CD4-positive, alpha-beta T cell treated with Interleukin-12 subunit alpha and Interleukin-12 subunit beta, for 1 hour (primary cell): Measurements from ENCODE around the gene MRPL40.
A peak's percentile ranks its signal among the peaks of the same experiment; 100 is the strongest.
"Not testable (repeated sequence)": the region's sequence is repeated elsewhere in the genome, so short reads cannot be mapped to it uniquely, and the experiment has no call there.

Source experiments
- DNase-seq: peaks from one replicate; pipeline ENCODE4 v3.0.0-alpha.2; 2020

MRPL40 gene

GRCh38 chr22:19442166-19442565, 9.8 kb downstream of the MRPL40 start:
- no peak for DNase-seq

DNA sequence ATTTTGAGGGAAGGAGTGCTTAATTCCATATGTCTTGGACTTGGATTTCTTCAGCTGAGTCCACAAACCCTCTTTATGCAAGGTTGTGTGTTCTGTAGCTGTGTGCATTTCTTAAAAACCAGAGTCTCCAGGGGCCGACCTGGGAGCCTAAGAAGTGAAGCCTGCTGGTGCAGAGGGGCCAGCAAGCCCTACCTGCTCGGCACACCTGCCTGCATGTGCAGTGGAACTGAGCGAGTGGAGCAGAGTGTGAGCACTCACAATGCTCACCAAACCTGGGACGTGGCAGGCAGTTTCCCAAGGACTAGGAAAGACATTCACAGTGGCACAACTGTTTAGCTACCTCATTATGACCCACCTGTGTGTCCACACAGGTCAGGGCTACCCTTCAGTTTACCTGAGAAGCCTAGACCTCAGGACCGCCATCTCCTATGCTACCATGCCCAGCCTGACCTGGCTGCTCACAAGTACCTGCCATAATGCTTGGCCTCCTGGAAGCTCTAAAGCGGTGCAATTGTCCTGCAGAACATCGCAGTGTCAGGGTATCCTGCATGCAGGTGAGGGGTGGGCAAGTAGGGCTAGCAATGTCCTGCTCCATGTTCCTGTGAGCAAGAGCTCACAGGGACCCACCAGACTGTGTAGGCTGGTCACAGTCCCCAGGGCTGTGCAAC, 11.3 kb downstream of the MRPL40 start:
- DNase-seq: no peak

- DNase-seq: not testable (repeated sequence)
Measured at GRCh38 chr22:19445279-19445982, 13.1 kb downstream of the MRPL40 start.

DNA sequence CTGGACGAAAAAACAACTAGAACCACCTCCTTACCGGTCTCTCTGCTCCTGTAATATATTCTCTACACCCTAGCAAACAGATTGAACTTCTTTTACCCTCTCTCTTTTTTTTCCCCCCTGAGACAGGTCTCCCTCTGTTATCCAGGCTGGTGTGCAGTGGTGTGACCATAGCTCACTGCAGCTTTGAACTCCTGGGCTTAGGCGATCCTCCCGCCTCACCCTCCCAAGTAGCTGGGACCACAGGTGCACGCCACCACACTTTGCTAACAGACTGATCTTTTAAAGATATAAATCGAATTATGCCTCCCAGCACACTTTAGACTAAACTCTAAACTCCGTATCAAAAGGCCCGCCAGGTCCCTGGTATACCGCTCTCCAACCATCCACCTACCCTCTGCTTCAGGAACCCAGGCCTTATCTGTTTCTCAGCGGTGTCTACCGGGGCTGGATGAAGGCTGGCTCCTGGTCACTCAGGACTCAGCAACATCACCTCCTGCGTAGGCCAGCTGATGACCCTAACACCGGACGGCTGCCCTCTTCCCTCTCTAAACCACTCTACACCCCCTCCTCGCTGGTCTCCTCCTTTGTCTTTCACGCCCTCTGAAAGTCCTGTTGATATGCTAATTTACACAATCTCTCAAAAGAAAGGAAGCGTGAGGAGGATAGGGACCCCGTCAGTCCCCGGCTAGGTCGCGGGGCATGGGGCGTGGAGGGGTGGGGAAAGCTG, 14.4 kb downstream of the MRPL40 start:
- DNase-seq: no peak

- peak; percentile 95 for DNase-seq
Measured at GRCh38 chr22:19447330-19448075, 15.2 kb downstream of the MRPL40 start, which contains the start of gene C22orf39. C22orf39 (minus strand) TSS chr22:19447711; CDS start chr22:19447688, 23 bp downstream.

DNA sequence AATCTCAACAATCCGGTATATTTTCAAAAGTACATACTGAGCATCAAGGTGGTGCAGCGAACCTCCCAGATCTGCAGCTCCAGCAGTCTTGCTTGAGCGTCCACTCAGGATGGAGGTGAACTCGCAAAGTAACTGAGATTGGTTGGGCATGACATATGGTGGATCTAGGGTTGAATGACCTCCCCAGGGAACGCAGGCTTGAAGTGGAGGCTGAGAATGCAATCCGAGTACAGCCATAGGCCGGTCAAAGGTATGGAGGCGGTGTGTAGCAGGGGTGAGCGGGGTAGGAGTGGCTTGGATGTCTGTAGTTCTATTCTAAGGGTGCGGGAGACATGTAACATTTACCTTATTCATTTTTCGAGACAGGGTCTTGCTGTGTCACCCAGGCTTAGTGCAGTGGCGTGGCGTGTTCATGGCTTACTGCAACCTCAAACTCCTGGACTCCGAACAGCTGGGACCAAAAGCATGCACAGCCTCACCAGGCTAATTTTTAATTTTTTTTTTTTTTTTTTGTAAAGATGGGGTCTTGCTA, 15.8 kb downstream of the MRPL40 start:
- peak; percentile 24 for DNase-seq

DNA sequence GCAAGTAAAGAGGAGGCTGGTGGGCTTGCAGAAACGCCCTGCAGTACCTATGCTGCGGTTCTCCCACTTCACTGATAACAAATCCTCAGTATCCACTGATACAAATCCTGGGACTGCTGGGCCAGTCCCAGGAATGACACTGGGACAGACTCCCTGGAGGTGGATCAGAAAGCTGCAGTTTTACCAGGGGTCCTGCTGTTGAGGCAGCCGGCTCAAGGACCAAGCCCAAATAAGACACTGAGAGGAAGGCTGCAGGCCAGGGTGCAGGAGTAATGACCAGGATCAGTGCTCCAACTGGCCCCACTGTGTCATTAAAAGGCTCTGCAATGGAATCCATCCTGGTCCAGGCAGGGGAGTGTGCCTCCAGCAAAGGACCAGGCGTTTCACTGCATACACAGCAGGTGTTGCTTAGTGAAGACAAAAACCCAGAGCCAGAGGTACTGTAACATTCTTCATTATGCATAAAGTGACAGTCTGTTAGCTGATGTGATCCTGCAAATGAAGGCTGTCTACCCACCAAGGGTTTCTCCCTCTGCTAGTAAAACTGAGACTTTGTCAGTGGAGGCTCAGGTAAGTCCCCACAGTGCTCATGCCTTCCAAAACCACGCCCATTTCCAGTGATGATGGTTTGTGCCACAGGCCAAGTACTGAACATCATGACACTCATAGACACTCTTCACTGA, 16.5 kb downstream of the MRPL40 start:
- DNase-seq: no peak

DNA sequence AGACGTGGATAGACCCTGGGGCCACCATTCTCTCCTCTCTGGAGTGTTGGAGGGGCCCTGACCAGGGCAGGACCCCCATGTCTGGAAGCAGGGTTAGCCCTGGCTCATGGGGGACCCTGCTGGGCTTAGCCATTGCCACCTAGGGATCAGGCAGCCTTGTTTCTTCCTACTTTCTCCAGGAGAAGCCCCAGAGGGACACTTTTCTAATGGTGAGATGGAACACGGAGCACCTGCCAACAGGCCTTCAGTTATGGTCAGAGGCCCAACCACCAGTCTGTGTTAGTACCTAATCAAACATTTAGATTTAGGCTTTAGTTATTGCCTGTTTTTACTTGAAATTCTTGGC, 17.1 kb downstream of the MRPL40 start:
- DNase-seq: no peak

- no peak for DNase-seq
Measured at GRCh38 chr22:19450363-19451175, 18.2 kb downstream of the MRPL40 start.

GRCh38 chr22:19451570-19451969, 19.2 kb downstream of the MRPL40 start:
- no peak for DNase-seq

DNA sequence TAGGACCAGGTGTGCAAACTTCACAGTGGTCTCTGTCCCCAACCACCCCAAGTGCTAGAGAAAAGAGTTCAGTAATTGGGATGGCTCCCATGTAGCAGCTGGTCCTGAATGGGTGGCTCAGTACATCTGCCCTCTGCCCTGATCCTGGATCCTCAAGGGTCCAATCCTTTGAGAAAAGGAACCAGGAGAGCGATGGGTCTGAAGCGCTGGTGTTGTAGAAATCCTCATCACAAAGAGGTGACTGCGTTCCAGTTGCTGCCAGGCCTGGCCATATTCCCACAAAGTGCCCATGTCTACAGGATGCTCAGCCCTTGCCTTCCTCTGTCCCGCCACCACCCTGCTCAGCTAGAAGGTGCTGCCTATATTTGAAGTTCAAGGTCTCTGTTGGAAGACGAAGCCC, 21.4 kb downstream of the MRPL40 start:
- no peak for DNase-seq

DNA sequence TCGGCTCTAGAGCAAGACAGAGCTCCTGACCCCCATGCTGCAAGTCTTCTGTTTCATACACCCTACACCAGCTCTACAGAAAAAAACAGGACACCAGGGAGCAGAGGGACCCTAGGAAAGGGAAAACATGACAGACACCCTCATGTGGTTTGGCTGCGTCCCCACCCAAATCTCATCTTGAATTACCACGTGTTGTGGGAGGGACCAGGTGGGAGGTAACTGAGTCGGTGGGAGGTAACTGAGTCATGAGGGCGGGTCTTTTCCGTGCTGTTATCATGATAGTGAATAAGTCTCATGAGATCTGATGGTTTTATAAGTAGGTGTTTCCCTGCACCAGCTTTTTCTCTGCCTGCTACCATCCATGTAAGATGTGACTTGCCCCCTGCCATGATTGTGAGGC, 21.8 kb downstream of the MRPL40 start:
- no peak for DNase-seq

DNA sequence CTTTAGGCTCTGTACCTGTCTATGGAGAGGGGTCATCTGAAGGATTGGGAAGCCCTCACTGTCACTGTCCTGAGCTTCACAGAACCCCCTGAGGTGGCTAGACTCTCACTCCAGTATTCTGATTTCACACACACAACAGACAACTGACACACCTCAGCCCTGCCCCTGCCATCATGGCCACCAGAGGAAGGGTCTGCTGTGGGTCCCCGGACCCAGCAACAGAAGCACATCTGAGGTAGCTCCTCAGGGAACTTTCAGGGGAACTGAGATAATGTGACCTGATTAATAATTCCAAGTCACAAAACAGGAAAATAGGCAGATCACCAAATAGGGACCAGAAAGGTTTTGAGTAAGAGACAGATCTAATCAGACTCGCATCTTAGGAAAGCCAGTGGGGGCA, 22.7 kb downstream of the MRPL40 start:
- no peak for DNase-seq

DNA sequence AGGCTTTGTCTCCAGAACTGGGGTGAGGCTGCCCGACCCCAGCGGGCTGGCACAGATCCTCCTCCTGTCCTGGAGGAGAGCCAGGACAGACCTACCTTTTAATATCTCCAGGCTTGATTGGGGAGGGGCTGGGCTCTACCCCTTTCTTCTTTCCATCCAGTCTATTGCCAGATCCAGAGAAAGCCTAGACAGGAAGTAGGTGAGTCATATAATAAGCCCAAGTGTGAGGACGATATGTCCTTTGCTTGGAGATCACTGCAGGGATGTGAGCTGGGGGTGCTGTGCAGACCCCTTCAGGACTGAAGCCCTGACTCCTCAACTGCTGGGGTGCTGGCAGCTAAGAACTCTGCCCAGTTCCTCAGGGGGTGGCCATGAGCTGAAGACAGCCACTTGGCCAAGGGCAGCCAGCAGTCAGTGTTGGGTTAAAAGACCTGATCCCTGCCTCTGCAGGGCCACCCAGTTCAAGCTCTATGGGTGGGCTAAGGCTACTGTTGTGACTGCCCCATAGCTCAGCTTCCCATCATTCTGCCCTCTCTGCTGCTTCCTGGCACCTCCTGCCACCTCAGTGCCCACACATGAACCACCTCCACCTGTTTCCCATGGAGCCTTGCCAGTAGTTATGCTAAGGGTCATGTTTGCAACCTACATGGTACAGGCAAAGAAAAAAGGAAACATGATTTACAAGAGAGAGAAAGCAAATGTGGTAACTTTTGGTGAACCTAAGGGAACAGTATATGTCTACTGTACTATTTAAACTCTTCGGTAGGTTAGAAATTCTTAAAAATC, 23.4 kb downstream of the MRPL40 start:
- no peak for DNase-seq

DNA sequence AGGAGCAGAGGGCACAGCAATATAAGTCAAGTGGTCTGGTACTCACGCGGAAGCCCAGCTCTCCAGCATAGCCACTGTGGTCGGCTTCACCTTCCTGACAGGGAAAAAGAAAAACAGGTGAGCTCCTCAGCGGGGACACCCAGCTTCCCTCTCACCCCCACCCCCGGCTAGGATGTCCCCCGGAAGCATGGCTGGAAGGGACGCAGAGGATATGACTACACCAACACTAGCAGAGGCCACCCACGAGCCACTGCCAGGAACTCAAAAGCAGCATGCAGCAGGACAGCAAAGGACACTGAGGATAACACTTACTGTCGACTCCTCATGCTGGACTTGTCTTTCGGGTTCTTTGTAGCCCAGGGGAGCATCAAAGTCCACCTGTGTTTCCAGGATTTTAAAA, 24.2 kb downstream of the MRPL40 start:
- no peak for DNase-seq

DNA sequence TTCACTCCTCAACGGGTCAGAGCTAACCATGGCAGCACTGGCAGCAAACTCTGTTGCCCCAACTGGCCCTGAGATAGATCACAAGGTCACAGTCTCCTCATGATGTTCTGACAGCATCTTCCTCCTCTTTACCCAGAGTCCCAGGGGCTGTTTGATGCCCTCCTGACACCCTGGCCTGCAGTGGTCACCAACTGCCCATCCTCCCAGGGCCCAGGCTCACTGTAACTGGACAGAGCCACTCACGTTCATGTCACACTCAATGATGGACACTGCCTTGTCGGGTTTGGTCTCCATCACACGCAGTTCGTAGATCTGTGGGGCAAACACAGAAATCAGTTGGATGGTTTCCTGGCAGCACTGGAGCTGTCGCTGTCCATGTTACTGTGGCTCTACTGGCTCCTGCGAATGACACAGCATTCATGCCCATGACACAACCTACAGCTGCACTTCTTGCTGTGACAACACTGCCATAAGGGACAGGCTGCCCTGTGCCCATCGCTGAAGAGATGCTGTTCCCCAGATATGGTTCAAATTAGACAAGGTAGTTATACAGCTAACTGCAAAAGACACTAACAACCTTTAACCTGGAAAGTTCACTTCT, 25.6 kb downstream of the MRPL40 start:
- no peak for DNase-seq

- no peak for DNase-seq
Measured at GRCh38 chr22:19460036-19460435, 27.7 kb downstream of the MRPL40 start.

GRCh38 chr22:19461506-19461905, 29.2 kb downstream of the MRPL40 start:
- no peak for DNase-seq

DNA sequence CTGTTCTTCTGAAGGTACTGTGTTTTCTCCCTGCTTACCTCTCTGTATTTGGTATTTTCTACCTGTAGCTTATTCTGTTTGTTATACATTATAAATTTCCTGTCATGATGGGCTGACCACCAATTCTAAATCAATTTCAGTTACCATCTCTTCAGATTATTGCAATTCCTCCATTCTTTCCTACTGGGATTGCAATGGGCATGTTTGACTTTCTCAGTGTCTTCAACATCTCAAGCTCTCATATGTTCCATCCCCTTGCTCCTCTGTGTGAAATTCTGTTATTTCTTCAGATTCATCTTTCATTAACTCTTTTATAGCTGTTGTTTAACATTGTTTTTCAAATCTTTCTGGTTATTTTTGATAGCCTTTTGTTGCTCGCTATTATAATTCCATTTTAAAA, 30.7 kb downstream of the MRPL40 start:
- DNase-seq: no peak
